Breast epithelium (tissue), 3 donors: ENCODE results near the gene NEDD4L.
A peak's percentile ranks its signal among the peaks of the same experiment; 100 is the strongest.

Experiments
- CTCF ChIP-seq, 3 donors: fragments of 450-650 bp; IDR thresholded peaks; one replicate each; pipeline ENCODE4 v1.5.1; 2016 to 2017; ENCODE audit warnings: antibody characterized with exemption in 3 of 3, mild to moderate bottlenecking in 3 of 3, moderate library complexity in 3 of 3
- POLR2A ChIP-seq: fragments of 450-650 bp; IDR thresholded peaks from one replicate; pipeline ENCODE4 v1.6.1; 2016; ENCODE audit warnings: antibody characterized with exemption, mild to moderate bottlenecking, moderate library complexity
- POLR2AphosphoS5 ChIP-seq, 3 donors: sonication (generic); formaldehyde crosslinking; IDR thresholded peaks; one replicate each; pipeline ENCODE4 v1.6.1; 2017; ENCODE audit warnings: antibody characterized with exemption in 3 of 3

- TF ChIP-seq CTCF (IDR thresholded peaks at IDR 0.05) (peak; percentile 71 to 83 (median 80)), POLR2AphosphoS5 (IDR thresholded peaks at IDR 0.05) (no peak), POLR2A (no peak)
Measured at GRCh38 chr18:58135701-58136331, 91.8 kb downstream of the NEDD4L start.
